HG03108 (cell line): ENCODE results near the gene BEGAIN.

Experiments used
- ATAC-seq: cut with Tn5 transposase; IDR thresholded peaks from one replicate; pipeline ENCODE4 v1.9.1; 2021; ENCODE audit warnings: moderate library complexity; ENCODE audit not compliant: unreplicated experiment

The BEGAIN gene, protein sequence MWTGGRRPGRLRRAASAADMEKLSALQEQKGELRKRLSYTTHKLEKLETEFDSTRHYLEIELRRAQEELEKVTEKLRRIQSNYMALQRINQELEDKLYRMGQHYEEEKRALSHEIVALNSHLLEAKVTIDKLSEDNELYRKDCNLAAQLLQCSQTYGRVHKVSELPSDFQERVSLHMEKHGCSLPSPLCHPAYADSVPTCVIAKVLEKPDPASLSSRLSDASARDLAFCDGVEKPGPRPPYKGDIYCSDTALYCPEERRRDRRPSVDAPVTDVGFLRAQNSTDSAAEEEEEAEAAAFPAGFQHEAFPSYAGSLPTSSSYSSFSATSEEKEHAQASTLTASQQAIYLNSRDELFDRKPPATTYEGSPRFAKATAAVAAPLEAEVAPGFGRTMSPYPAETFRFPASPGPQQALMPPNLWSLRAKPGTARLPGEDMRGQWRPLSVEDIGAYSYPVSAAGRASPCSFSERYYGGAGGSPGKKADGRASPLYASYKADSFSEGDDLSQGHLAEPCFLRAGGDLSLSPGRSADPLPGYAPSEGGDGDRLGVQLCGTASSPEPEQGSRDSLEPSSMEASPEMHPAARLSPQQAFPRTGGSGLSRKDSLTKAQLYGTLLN

DNA sequence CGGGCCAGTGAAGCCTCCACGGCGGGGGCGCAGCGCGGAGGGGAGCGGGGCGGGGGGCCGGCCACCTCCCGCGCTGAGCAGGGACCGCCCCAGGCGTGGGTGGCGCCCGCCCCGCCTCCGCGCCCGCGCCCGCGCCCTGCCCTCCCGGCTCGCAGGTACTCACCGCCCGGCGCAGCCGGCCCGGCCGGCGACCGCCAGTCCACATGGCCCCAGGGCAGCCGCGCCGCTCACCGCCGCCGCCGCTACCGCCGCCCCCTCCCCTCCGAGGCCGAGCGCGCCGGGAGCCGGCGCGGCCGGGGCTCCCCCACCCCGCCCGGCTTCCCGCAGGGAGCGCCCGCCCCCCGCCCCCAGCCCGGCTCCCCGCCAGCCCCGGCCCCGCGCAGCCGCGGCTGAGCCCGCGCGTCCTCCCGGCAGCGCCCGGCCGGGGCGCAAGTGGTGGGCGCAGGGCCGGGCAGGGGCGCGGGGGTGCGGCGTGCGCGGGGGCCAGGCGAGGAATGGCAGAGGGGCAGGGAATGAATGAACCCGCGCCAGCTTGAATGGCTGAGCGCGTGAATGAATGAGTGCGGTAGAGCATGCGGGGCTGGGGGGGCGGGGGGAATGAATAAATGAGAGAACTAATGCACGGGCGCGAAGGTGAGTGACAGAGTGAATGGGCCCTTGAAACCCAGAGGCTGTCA is at the start of gene BEGAIN:
Gene BEGAIN (minus strand): TSS at position 332 of the 677 bp plus-strand sequence. CDS start 127 bp downstream, at position 205.
- ATAC-seq: no peak

DNA sequence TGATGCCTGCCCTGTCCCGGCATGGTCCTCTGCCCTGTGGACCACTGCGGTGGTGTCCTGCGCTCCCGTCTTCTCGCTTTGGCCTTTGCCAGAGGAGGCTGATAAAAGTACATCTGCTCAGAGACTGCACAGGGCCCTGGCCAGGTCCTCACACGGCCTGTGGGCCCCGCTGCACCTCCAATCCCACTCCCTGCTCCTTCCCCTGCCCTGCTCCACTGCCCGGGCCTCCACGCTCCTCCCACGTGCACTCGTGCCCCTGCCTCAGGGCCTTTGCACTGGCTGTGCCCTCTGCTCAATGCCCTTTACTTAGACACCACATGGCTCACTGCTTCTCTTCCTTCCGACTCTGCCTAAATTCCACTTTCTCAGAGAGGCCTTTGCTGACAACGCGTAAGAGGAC is 49.3 kb upstream of the BEGAIN start:
- no peak for ATAC-seq

DNA sequence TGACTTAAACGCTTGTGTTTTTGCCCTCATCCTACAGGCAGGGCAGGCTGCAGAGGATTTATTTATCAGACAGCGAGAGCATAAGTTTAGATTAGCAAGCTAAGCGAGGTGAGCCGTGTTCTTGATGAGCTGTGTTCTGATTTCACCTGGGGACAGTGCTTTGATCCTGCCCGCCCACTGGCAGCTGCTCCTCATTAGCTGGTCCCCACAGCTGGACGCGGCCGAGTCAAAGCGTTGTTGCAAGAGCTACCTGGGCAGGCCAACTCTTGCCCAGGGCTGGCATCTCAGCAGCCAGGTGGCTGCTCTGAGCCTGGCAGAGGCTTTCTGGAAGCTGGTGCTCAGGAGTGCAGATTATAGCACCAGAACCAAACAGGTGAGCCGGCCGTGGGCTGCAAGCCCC is 46.8 kb upstream of the BEGAIN start:
- ATAC-seq: no peak

DNA sequence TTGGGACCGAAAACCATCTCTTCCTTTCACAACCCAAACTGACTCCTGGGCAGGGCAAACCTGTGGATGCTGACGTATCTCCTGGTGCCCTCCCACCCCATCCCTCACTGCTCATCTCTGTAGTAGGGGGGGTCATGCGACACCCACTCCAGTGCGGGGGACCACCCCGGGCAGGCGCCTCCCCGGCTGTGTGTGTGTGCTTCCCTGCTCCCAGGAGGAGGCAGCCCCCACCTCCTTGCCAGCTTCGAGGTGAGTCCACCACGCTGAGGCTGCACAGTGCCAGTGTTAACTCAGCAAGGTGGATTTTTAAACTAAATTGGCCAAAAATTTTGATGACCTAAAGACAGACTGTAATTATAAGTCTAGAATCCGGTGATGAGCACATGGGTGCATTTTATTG is 46.2 kb upstream of the BEGAIN start:
- no peak for ATAC-seq

DNA sequence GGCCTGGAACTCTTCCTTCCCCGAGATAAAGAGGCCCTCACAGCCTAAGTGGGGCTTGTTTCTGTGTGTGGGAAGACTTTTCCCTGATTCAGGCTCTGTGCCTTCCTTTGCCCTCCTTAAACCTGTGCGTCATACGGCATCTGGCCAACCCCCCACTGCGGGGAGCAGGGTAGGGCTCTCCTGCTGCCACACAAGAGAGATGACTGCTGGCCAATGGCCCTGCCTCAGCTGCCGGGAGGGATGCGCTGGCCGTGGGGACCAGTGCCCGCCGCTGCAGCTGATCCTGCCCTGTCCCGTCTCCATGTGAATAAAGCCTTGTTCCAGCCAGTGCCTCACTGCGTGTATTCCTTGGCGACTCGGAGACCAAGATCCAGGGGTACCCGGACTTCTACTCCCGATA is 42.5 kb upstream of the BEGAIN start:
- ATAC-seq: no peak

DNA sequence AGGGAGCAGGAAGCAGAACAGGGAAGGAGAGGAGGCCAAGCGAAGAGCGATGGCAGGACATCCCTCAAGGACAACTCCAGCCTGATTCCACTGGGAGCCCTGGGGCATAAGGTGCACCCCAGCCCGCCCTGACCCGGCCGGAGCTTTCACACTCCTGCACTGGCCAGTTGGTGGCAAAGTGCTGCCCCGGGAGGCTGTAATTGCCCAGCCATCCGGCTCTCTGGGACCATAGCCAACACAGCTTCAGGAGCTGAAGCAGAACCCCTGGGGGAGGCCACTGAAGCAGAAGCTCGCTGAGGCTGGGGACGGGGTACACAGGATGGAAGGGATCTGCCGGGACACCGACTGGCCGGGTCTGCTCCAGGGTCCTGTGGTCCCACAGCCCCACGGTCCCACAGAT is 41.9 kb upstream of the BEGAIN start:
- no peak for ATAC-seq

DNA sequence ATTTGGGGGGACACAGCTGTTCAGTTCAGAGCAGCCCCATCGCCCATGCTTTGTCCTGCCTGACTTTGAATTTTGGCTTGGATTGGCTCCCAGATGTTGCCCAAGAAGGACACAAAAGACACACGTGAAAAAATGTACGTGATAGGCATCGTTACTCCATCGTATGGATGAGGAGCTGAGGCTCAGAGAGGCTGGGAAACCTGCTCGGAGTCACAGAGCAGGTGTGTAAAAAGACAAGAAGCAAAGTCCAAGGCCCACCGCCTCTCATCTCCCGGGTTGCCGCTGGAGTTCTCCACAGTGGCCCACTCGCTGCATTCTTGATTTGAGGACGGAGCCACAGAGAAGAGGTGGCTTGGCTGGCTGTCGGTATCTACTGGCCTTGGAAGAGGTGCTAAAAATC is 41.0 kb upstream of the BEGAIN start:
- no peak for ATAC-seq

DNA sequence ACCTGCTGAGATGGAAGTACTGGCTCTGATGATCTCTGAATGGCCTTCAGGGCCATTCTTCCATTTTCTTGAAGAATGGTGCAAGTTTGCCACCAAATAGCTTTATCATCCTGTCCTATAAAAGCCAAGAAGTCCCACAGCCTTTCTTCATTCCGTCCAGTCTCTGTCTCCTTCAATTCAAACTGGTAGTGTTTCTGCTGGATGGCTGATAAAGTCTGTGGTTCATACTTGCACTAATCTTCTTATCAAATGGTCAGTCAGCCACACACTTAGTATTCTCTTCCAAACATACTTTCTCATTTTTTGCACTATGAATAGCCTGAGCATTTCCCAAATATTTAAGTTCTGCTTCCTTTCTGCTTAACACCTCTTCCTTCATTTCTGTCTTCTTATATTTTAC is 39.4 kb upstream of the BEGAIN start:
- no peak for ATAC-seq

DNA sequence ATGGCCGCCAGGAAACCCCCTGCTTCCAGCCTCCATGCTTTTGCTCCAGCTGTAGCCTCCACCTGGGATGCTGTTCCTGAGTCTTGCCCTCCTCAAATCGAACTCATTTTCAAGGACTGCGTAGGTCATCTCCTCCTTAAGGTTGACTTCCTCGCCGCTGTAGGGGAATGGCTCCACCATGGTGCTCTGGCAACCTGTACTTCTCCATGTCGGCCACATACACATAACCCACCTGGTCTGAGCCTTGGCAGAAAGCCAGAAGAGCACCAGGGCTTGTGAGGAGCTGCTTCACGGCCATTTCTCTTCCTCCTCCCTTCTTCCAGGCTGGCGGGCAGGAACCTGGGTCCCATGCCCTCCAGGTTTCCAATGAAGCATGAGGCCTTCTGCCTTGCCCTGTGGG is 36.7 kb upstream of the BEGAIN start:
- ATAC-seq: no peak

DNA sequence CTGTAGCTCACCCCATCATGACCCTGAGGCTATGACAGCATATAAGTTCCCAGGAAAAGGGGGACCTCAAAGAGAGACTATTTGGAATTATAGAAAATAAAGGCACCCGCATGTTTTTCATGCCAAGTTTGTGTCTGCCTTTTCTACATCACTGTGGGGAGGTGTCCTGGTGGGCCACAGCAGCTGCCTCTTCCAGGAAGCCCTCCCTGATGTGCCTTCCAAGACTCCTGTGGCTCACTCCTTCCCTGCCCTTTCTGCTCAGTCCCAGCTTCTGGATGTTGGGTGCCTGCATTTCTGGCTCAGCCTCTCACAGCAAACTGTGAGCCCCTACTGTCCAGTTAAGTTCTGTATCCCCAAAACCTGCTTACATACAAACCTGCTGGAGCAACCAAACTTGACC is 36.3 kb upstream of the BEGAIN start:
- ATAC-seq: no peak

DNA sequence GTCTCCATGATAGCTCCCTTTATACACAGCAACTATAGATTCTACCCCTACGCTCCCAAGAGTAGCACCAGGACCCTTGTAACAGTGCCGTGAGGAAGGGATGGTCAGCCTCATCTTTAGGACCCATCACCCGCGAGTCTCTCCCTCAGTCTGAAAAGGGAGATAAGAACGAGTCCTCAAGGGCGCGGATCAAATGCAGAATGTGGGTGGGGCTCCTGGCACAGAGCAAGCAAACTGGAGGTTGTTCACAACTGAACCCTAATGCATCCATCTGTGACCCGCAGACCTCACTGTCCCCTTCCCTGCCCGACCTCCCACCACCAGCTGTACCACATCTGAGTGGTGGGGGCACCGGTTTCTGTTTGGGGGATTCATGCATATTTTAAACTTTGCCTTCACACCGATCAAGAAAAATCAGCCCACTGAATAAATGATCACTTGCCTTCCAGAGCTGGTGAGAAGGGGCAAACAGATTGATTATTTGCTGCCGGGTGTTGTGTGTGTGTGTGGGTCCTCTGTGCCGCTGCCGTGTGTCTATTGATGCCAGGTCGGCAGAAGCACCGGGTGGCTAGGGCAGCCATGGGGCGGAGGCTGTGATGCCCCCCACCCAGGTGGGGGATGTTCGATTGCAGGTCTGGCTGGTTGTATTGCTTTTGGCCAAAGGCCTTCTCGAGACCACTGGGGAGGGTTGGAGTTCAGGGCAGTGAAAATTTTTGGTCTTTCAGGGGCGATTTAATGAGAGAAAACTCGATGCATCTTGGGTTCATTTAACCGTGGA is 35.7 kb upstream of the BEGAIN start:
- ATAC-seq: no peak

DNA sequence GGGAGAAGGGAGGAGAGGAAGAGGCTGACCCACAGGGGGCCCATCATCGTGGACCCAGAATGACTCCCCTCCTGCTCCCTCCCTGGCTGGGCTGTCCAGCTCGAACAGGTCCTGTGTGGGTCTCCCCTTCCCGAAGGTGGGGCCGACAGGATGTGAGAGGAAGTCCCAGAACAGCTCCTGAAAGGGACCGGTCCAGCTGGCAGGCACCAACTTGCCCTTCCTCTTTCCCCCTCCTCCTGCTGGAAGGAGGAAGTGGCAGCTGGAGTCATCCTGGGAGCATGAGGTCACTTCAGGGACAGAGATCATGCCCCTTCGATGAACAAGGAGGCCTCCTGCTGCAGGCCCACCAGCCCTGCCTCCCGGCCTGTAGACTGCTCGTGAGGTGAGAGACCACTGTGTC is 35.0 kb upstream of the BEGAIN start:
- no peak for ATAC-seq

DNA sequence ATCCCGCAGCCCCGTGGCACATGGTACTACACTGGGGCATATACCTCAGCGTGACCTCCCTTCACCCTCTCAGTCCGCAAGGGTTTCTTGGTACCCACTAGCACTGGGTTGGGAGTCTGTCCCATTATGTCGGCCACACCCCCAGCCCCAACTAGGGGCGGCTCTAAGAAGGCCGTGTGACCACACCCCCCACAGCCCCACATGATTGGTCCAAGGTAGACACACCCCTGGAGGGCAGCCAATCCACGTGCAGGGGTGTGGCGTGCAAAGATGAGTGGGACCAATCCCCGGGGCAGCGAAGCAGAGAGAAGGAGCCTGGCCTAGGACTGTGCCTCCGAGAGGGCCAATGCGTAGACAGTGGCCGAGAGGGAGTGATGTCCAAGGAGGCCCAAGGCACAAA is 34.6 kb upstream of the BEGAIN start:
- ATAC-seq: no peak

DNA sequence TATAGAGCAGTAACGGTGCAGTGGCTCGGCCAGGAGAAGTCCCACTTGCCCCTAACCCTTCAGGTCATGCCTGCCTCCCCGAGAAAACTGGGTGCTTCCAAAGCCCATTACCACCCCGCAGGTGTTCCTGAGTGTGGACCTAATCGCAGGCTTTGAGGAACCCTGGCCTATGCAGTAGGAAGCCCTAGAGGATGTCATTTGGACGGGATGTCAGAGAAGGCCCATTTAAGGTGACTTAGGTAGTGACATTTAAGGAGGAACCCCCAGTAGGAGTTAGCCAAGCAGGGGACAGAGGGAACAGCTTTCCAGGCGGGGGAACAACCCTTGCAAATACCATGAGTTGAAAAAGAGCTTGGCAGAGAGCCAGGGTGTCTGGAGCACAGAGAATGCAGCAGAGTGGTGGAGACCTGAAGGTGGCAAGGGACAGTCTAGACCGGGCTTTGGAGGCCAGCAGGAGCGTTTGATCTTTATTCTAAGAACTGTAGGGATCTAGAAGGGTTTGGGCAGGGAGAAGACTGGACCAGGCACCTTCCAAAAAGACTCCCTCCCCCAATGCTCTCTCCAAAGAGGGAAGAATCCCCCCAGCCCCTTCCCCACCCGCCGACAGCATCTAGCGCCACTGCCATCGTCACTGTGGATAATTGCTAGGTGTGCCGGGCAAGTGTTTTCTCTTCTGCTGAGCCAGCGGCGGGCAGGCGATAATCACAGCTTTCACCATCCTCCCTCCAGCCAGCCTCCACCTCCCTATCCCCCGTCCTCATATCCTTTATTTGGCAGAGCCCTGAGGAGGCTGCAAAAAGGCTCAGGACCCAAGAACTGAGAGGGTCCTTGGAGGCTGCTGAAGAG is 33.3 kb upstream of the BEGAIN start:
- no peak for ATAC-seq

DNA sequence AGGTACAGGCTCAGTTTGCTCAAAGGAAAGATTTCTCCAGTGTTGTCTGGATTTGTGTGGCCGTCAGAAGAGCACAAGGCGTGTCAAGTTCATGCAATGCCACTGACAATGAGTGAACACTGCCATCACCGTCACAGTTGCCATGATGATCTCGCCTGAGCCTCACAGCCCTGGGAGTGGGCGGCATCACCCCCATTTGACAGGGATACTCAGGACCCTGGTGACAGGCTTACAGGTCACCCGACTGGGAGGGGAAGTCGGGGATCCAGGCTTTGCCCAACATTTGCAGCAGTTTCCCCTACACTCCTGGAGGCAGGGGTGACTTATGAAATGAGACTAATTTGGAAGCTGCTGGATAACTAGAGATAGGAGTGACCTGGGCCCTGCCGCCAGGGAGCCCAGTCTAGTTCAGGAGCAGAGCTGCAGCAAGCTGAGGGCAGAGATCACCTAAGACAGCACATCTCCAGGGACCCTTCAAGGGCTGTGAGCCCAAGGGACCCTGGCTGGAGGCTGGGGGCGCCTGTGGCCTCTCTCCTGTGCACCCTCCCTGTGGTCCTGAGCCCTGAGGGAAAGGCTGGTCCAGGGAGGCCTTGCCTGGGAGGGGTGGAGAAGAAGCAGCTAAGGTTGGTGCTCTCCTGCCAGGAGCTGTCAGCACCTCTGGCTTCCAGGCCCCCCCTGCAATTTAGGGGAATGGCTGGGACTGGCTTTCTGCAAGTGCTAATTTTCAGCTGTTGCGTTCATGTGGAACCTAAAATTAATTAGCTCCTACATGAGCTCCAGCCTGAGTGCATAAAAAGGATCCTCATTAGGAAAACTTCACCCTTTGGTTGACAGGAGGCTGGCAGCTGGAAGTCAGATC is 32.4 kb upstream of the BEGAIN start:
- no peak for ATAC-seq

DNA sequence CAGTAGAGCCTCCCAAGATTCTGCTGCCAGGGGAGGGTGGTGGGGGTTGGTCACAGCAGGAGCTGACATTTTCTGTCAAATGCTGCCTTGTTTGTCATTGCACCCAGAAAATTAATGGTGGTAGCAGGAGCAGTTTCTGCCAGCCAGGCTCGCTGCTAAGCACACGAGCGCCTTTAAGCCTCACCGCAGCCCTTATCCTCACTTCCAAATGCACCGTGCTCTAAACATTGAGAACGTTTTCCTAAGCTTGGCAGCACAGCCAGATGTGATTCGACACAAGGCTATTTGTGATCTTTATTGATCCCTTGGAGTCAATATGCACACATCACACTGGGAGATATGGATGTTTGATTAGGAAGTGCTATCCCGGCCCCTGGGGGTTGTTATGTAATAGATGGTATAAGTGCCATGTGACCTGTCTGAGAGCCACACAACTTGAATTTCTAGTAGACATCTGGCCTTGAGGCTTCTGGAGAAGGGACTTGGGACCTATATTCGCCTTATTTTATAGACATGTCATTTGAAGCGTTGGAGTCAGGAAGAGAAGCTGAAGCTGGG is 31.6 kb upstream of the BEGAIN start:
- no peak for ATAC-seq

DNA sequence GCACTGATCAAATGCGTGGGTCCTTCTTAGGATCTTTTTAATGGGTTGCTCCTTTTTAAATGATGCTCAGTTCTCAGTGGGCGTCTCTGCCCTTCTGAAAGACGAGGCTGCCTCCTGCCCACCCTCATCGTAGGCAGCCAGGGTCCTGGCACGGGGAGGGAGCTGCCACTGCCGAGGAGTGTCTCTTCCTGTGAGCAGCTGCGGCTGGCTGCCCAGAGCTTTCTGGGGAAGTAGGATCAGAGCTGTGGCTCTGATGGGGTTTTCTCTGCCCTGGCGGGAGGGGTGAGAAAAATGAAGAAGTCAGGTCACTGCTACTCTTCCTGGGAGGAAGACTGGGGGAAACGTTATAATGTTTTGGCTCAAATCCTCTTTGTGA is 31.1 kb upstream of the BEGAIN start:
- ATAC-seq: no peak

DNA sequence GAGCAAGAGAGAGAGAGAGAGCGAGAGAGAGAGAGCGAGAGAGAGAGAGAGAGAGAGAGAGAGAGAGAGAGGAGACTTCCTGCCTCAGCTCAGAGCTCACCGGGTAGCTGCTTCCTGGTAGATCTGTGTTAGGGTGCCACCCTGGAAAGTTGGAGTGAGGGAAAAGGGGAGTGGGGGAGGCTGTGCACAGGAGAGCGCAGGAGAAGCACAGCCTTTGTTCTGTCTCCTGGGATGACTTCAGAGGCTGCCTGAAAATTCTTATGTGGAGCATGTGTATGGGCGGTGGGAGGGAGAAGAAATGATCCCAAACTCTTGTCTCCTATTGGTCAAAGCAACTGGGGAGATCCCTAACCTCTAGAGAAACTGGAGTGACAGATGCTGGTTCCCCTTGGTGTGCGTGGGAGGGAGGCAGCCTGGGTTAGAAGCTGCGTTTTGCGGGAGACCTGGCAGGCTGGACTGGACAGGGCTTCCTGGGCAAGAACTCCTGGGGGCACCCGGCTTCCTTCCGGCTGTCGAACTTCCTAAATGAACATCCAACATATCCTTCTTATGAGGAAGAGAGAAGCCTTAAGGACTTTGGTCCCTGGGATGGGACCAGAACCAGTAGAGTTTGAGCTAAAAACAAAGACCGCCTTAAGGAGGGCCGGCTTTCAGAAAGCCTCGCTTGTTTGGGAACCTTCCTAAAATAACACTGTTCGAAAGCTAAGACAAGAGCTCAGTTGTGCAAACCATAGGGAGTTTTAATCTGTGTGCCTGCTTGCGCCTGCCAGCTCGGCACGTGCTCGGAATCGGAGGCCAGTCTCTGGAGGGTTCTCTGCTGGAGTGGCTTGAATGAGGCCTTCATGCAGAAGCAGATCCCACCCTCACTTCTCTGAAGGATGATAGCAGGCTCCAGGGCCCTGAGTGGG is 30.4 kb upstream of the BEGAIN start:
- no peak for ATAC-seq
